ENCODE measurements around the gene MMP15.

DNA sequence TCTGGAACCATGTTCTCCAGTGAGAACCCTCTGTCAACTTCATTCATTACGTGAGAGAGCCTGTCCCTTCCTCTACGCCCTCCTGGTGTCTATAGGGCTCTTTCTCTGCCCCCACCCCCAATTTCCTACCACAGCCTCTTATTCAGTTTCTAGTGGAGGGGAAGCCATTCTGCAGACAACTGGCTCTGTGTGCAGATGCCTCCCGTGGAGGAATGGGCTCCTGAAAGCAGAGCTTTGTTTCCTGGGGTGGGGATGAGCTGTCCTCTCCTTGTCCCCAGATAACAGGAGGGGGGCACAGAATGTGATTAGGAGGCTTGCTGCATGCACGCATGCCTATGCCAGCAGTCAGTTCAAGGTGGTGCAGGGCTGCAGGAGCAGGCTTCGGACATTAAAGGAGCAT, 31.6 kb downstream of the MMP15 start:
- TF ChIP-seq CTCF (IDR thresholded peaks at IDR 0.05; ENCODE audit: low read depth, low read length) (no peak), MAX (IDR thresholded peaks at IDR 0.05; ENCODE audit: low read depth, low read length) (no peak), POLR2A (IDR thresholded peaks at IDR 0.05; ENCODE audit: extremely low read depth, insufficient read length) (no peak), MYC (IDR thresholded peaks at IDR 0.05; ENCODE audit: low read depth, low read length) (no peak)

All from NB4 (cell line).